ENCODE data around the gene NBEAL2.
"Not testable (repeated sequence)": the region's sequence is repeated elsewhere in the genome, so short reads cannot be mapped to it uniquely, and the experiment has no call there.

The NBEAL2 gene

GRCh38 chr3:47013231-47013630 is 33.8 kb downstream of the NBEAL2 start:
- DNase-seq: no peak

- DNase-seq: no peak
These were observed 34.6 kb downstream of the NBEAL2 start for GRCh38 chr3:47014036-47014435.

- DNase-seq: no peak
These were observed 35.7 kb downstream of the NBEAL2 start for GRCh38 chr3:47015151-47015550.

GRCh38 chr3:47016086-47016933 is 36.8 kb downstream of the NBEAL2 start:
- no peak for DNase-seq

GRCh38 chr3:47016934-47017435 is 37.5 kb downstream of the NBEAL2 start:
- DNase-seq: no peak

GRCh38 chr3:47017504-47018268 is 38.2 kb downstream of the NBEAL2 start:
- DNase-seq: no peak

GRCh38 chr3:47018269-47018611 is 38.8 kb downstream of the NBEAL2 start:
- DNase-seq: no peak

- no peak for DNase-seq
These were observed 39.7 kb downstream of the NBEAL2 start for GRCh38 chr3:47019201-47019600.

GRCh38 chr3:47020311-47020710 is 40.8 kb downstream of the NBEAL2 start:
- no peak for DNase-seq

- no peak for DNase-seq
These were observed 43.2 kb downstream of the NBEAL2 start for GRCh38 chr3:47022641-47023071.

- no peak for DNase-seq
These were observed 45.5 kb downstream of the NBEAL2 start for GRCh38 chr3:47024932-47025331.

- DNase-seq: not testable (repeated sequence)
These were observed 47.0 kb downstream of the NBEAL2 start for GRCh38 chr3:47026432-47026831.

- DNase-seq: no peak
These were observed 48.7 kb downstream of the NBEAL2 start for GRCh38 chr3:47028146-47028545.

GRCh38 chr3:47028667-47029066 is 49.2 kb downstream of the NBEAL2 start:
- no peak for DNase-seq

- not testable (repeated sequence) for DNase-seq
These were observed 51.6 kb downstream of the NBEAL2 start for GRCh38 chr3:47031041-47031440.

- no peak for DNase-seq
These were observed 55.5 kb downstream of the NBEAL2 start for GRCh38 chr3:47034868-47035489.

- no peak for DNase-seq
These were observed 56.2 kb downstream of the NBEAL2 start for GRCh38 chr3:47035645-47036044.

- DNase-seq: no peak
These were observed 56.7 kb downstream of the NBEAL2 start for GRCh38 chr3:47036145-47036544.

- not testable (repeated sequence) for DNase-seq
These were observed 57.8 kb downstream of the NBEAL2 start for GRCh38 chr3:47037302-47037701.

GRCh38 chr3:47041114-47041513 is 61.6 kb downstream of the NBEAL2 start:
- DNase-seq: no peak

- no peak for DNase-seq
These were observed 62.8 kb downstream of the NBEAL2 start for GRCh38 chr3:47042231-47042791.

- no peak for DNase-seq
These were observed 67.6 kb downstream of the NBEAL2 start for GRCh38 chr3:47047069-47047468.

- no peak for DNase-seq
These were observed 68.2 kb downstream of the NBEAL2 start for GRCh38 chr3:47047673-47048072.
